Measurements from ENCODE around the gene LAMA2. TPM values are rescaled to one million over a fixed set of nuclear protein-coding genes. Genes with fewer than 3 reads are reported as not detected.

Gene LAMA2
- total and polyA plus RNA-seq, 10 donors: 0.83 to 66.6 (median 18.8) TPM

DNA sequence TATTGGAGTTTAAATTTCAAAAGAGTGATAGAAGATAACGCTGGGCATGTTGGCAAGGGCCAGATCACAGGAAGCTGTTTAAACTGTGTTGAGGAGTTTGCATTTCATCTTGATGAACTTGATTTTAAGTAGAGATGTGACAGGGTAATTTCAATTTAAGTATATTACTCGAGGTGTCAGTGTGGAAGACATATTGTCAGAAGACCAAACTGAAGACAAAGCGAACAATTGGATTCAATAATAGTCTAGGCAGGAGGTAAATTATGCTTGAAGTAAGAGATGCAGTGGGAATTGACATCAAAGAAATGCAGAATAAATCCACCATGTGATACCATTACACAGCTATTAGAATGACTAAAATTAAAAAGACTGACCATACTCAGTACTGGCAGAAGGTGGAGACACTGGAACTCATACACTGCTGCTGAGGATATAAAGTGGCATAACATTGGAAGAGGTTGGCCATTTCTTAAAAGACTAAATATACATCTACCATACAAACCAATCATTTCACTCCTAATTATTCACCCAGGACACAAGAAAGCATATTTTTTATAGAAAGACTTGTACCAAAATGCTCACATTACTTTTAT is 586.2 kb downstream of the LAMA2 start:
- WGBS, 5 donors: 46 to 83% (median 60%) methylated on average over 3 of the region's 3 CpGs
- no peak for DNase-seq
- Histone ChIP-seq H3K4me1 (no peaks in the 10 kb centered on the region), H3K27ac (no peak overlapping the region), H3K9me3 (no peaks in the 10 kb centered on the region), H3K27me3 (replicated peaks in 1 of 7) (no peaks in the 10 kb centered on the region), H3K4me3 (no peak overlapping the region), H3K36me3 (no peaks in the 10 kb centered on the region)
- no peak for TF ChIP-seq POLR2A (IDR thresholded peaks at IDR 0.05)
- intact Hi-C loops (cut with DNase I; ENCODE audit: low total_unique reads): no loop called here

DNA sequence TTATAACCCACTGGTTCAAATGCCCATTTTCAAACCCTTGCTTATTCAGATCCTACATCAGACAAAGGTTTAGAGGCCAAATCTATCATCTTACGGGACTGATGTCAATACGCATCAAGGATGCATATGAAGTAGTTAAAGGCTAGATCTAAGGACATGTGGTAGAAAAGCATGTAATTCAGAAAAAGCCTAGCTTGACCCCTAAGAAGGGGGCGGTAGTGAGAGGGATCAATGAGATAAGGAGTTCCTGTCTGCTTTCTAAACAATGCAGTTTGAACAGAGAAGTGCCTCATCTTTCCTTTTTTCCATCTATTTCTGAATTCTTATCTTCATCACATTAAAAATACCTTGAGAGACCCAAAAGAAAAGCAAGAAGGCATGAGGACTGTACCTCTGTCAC is 589.3 kb downstream of the LAMA2 start:
- no peaks in the 10 kb centered on the region for H3K9me3 ChIP-seq
- H3K27me3 ChIP-seq (replicated peaks in 1 of 7): no peaks in the 10 kb centered on the region
- no peak overlapping the region for H3K27ac ChIP-seq
- H3K4me1 ChIP-seq: no peaks in the 10 kb centered on the region
- TF ChIP-seq POLR2AphosphoS5 (IDR thresholded peaks at IDR 0.05) (no peak), POLR2A (IDR thresholded peaks at IDR 0.05) (no peak), CTCF (IDR thresholded peaks at IDR 0.05 in 8 of 11, conservative IDR thresholded peaks at IDR 0.05 in 3 of 11) (no peak)
- no peak overlapping the region for H3K4me3 ChIP-seq
- 81 to 88% (median 86%) methylated on average over 3 of the region's 3 CpGs for WGBS, 5 donors
- no peak for DNase-seq
- intact Hi-C loops (cut with DNase I; ENCODE audit: low total_unique reads): no loop called here
- H3K36me3 ChIP-seq: no peaks in the 10 kb centered on the region

GRCh38 chr6:129473546-129473945 is 590.6 kb downstream of the LAMA2 start:
- no peak overlapping the region for H3K4me3 ChIP-seq
- DNase-seq: no peak
- H3K4me1 ChIP-seq: no peaks in the 10 kb centered on the region
- TF ChIP-seq POLR2A (IDR thresholded peaks at IDR 0.05) (no peak), POLR2AphosphoS5 (IDR thresholded peaks at IDR 0.05) (no peak), CTCF (IDR thresholded peaks at IDR 0.05 in 8 of 11, conservative IDR thresholded peaks at IDR 0.05 in 3 of 11) (no peak)
- no peaks in the 10 kb centered on the region for H3K9me3 ChIP-seq
- H3K27ac ChIP-seq: no peak overlapping the region
- no peaks in the 10 kb centered on the region for H3K36me3 ChIP-seq
- intact Hi-C loops (cut with DNase I; ENCODE audit: low total_unique reads): no loop called here
- no peaks in the 10 kb centered on the region for H3K27me3 ChIP-seq (replicated peaks in 1 of 7)
- WGBS, 5 donors: 88 to 95% (median 92%) methylated on average over 3 of the region's 3 CpGs

DNA sequence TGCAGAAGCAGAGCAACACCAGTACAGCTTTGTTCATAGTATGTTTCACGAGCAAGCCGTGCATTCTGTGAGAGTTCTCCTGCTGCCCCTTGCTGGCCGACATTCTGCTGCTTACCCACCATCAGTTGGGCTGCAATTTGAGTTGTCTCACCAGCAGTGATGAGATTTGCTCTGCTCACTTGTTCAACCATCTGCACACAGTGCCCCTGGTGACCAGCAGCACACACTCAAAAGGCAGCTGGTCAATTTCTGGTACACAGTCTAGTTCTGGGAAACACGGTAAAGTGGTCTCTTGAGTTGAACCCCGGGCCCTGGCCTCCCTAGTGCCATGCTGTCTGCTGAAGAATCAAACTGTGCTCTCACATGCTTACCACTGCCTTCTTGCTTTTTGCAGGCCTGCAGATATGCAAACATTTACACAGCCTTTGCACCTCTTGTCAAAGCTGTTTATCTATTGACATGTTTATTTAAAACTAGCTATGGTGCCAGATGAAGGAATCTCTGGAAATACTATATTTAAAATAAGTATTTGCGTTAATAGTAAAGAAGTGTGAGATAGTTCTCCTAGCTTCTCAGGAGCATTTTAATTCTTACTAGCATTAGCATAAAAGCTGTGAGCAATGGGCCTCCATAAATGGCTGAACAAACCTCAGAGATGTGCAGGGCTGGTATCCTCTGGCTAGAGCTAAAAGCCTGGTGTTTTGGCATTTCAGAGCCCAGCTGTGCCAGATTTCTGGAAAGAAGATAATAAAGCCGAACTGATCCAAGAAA is 592.7 kb downstream of the LAMA2 start:
- no peaks in the 10 kb centered on the region for H3K27me3 ChIP-seq (replicated peaks in 1 of 7)
- no peak for DNase-seq
- H3K4me1 ChIP-seq: no peaks in the 10 kb centered on the region
- no peaks in the 10 kb centered on the region for H3K9me3 ChIP-seq
- no peak overlapping the region for H3K27ac ChIP-seq
- intact Hi-C loops (cut with DNase I; ENCODE audit: low total_unique reads): no loop called here
- whole genome bisulfite sequencing, 5 donors: 83 to 94% (median 88%) methylated on average over 7 of the region's 7 CpGs
- H3K36me3 ChIP-seq: no peaks in the 10 kb centered on the region
- no peak overlapping the region for H3K4me3 ChIP-seq
- TF ChIP-seq POLR2A (IDR thresholded peaks at IDR 0.05): no peak
- no peak for TF ChIP-seq CTCF (IDR thresholded peaks at IDR 0.05 in 8 of 11, conservative IDR thresholded peaks at IDR 0.05 in 3 of 11)
- TF ChIP-seq POLR2AphosphoS5 (IDR thresholded peaks at IDR 0.05): no peak

Data from spleen (tissue), 11 donors.